Measurements from ENCODE around the gene BABAM2. TPM values are rescaled to one million over a fixed set of nuclear protein-coding genes. Genes with fewer than 3 reads are reported as not detected.

Gene BABAM2
- total RNA-seq, 1 donor, result 42.0 TPM

GRCh38 chr2:28240937-28241336 lies 350.4 kb downstream of the BABAM2 start:
- no peak for TF ChIP-seq CTCF (IDR thresholded peaks at IDR 0.05; ENCODE audit: extremely low read depth, low read depth, low read length)
- no peak for DNase-seq (ENCODE audit: insufficient read length, low spot score, missing footprints)
- no peaks in the 10 kb centered on the region for H4K20me1 ChIP-seq (ENCODE audit: insufficient read depth, low read length)
- no peak overlapping the region for H2AFZ ChIP-seq (ENCODE audit: low read length)
- no peak overlapping the region for H3K4me2 ChIP-seq (ENCODE audit: insufficient read depth, low read length)
- peaks cover 8% of the 10 kb centered on the region for H3K4me1 ChIP-seq (ENCODE audit: insufficient read depth, low read length)
- no peaks in the 10 kb centered on the region for H3K36me3 ChIP-seq (ENCODE audit: insufficient read depth, low read length)
- no peaks in the 10 kb centered on the region for H3K9me3 ChIP-seq (ENCODE audit: low read depth, low read length)
- H3K27ac ChIP-seq (ENCODE audit: low read depth, low read length), result no peak overlapping the region
- no peaks in the 10 kb centered on the region for H3K79me2 ChIP-seq (ENCODE audit: insufficient read depth, low read length)
- no peaks in the 10 kb centered on the region for H3K27me3 ChIP-seq (ENCODE audit: insufficient read depth, low read length)
- H3K4me3 ChIP-seq (ENCODE audit: insufficient read depth, low read length), result no peak overlapping the region

GRCh38 chr2:28247290-28247689 lies 356.8 kb downstream of the BABAM2 start:
- Histone ChIP-seq H3K9me3 (ENCODE audit: low read depth, low read length) (no peaks in the 10 kb centered on the region), H3K79me2 (ENCODE audit: insufficient read depth, low read length) (no peaks in the 10 kb centered on the region), H3K4me1 (ENCODE audit: insufficient read depth, low read length) (peaks cover 7% of the 10 kb centered on the region), H3K27me3 (ENCODE audit: insufficient read depth, low read length) (no peaks in the 10 kb centered on the region), H4K20me1 (ENCODE audit: insufficient read depth, low read length) (no peaks in the 10 kb centered on the region), H2AFZ (ENCODE audit: low read length) (no peak overlapping the region), H3K4me3 (ENCODE audit: insufficient read depth, low read length) (no peak overlapping the region), H3K4me2 (ENCODE audit: insufficient read depth, low read length) (no peak overlapping the region), H3K36me3 (ENCODE audit: insufficient read depth, low read length) (no peaks in the 10 kb centered on the region), H3K27ac (ENCODE audit: low read depth, low read length) (no peak overlapping the region)
- no peak for TF ChIP-seq CTCF (IDR thresholded peaks at IDR 0.05; ENCODE audit: extremely low read depth, low read depth, low read length)
- no peak for DNase-seq (ENCODE audit: insufficient read length, low spot score, missing footprints)

DNA sequence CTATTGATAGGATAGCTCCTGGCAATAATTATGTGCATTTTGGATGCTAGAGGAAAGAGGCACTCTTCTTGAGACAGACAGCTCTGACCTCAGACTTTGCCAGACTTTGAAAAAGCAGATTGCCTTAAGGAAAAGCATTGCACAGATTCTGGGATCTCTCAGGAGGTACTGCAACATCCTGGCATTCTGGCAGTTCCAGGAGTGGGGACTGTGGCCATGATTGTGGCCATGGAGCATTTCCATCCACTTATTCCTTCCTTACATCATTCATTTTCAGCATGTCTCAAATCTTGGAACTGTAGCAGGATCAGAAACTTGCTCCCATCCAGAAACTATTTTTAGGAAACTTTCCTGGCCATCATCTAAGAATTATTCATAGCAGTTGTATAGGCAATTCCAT lies 357.2 kb downstream of the BABAM2 start:
- no peak for DNase-seq (ENCODE audit: insufficient read length, low spot score, missing footprints)
- Histone ChIP-seq H3K4me3 (ENCODE audit: insufficient read depth, low read length) (no peak overlapping the region), H3K79me2 (ENCODE audit: insufficient read depth, low read length) (no peaks in the 10 kb centered on the region), H3K9me3 (ENCODE audit: low read depth, low read length) (no peaks in the 10 kb centered on the region), H4K20me1 (ENCODE audit: insufficient read depth, low read length) (no peaks in the 10 kb centered on the region), H3K4me1 (ENCODE audit: insufficient read depth, low read length) (peaks cover 7% of the 10 kb centered on the region), H3K27me3 (ENCODE audit: insufficient read depth, low read length) (no peaks in the 10 kb centered on the region), H3K36me3 (ENCODE audit: insufficient read depth, low read length) (no peaks in the 10 kb centered on the region), H3K27ac (ENCODE audit: low read depth, low read length) (no peak overlapping the region), H2AFZ (ENCODE audit: low read length) (no peak overlapping the region), H3K4me2 (ENCODE audit: insufficient read depth, low read length) (no peak overlapping the region)
- TF ChIP-seq CTCF (IDR thresholded peaks at IDR 0.05; ENCODE audit: extremely low read depth, low read depth, low read length), result no peak

DNA sequence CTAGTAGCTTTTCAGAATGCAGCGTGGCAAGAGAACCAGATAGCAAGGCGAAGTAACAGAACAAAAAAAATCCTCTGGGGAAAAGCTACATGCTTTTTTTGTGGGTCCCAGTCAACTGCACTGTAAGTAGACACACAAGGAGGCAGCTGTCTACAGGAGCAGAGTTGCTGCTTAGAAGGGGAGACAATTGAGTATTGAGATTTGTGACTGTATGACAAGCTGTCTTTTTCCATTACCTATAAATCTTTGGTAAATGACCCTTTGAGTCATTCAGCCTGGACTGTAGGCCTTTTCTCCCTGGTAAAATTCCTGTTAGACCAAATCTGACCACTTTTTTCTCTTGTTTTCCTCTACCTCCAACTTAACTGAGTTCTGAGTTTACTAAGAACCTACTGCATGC lies 358.0 kb downstream of the BABAM2 start:
- Histone ChIP-seq H3K27me3 (ENCODE audit: insufficient read depth, low read length) (no peaks in the 10 kb centered on the region), H3K27ac (ENCODE audit: low read depth, low read length) (no peak overlapping the region), H2AFZ (ENCODE audit: low read length) (no peak overlapping the region), H3K79me2 (ENCODE audit: insufficient read depth, low read length) (no peaks in the 10 kb centered on the region), H4K20me1 (ENCODE audit: insufficient read depth, low read length) (no peaks in the 10 kb centered on the region), H3K4me3 (ENCODE audit: insufficient read depth, low read length) (no peak overlapping the region), H3K9me3 (ENCODE audit: low read depth, low read length) (no peaks in the 10 kb centered on the region), H3K36me3 (ENCODE audit: insufficient read depth, low read length) (no peaks in the 10 kb centered on the region), H3K4me1 (ENCODE audit: insufficient read depth, low read length) (peaks cover 7% of the 10 kb centered on the region), H3K4me2 (ENCODE audit: insufficient read depth, low read length) (no peak overlapping the region)
- no peak for TF ChIP-seq CTCF (IDR thresholded peaks at IDR 0.05; ENCODE audit: extremely low read depth, low read depth, low read length)
- no peak for DNase-seq (ENCODE audit: insufficient read length, low spot score, missing footprints)

All from osteoblast (primary cell).